ENCODE measurements around the gene GNAS. TPM values are rescaled to one million over a fixed set of nuclear protein-coding genes. Genes with fewer than 3 reads are reported as not detected.

Gene GNAS
- total and polyA plus RNA-seq, 9 of the 15 experiments (the other 6 are each of a cell fraction or from before 2014, with no cell fraction given): 128 to 648 (median 266) TPM

- TF ChIP-seq MBD1 (CRISPR knock-in tag; IDR thresholded peaks at IDR 0.05) (no peak), NCOA6 (IDR thresholded peaks at IDR 0.05) (no peak), C11orf30 (IDR thresholded peaks at IDR 0.05; ENCODE audit: low read depth) (0 out of 2 replicates have a peak, but pooled peaks have one; percentile 4), NRF1 (conservative IDR thresholded peaks at IDR 0.05 in 1 of 2, IDR thresholded peaks at IDR 0.05 in 1 of 2) (no peak), MGA (IDR thresholded peaks at IDR 0.05) (peak; percentile 27; the same call in 1 of the 2 replicates), ZBTB34 (CRISPR knock-in tag; IDR thresholded peaks at IDR 0.05) (no peak), HMBOX1 (IDR thresholded peaks at IDR 0.05) (no peak), CTCFL (IDR thresholded peaks at IDR 0.05; ENCODE audit: borderline replicate concordance, insufficient read depth, low read depth, low read length, poor library complexity, severe bottlenecking) (peak; percentile 6)
Measured at GRCh38 chr20:58850693-58851174, 1.8 kb upstream of the GNAS start, which contains the start of gene GNAS-AS1 (continued).
